HEK293 (cell line): ENCODE results near the gene CWF19L1.

ENCODE experiments used
- CTCF ChIA-PET: fragments of 350-600 bp; formaldehyde crosslinking; extraction: SDS; loops from one replicate; lab custom pipeline; 2021; ENCODE audit warnings: antibody characterized with exemption; lab: Yijun Ruan, JAX
- POLR2A ChIA-PET: fragments of 300-600 bp; formaldehyde crosslinking; extraction: SDS; loops from one replicate; lab custom pipeline; 2020; ENCODE audit warnings: antibody characterized with exemption, inconsistent platforms; lab: Yijun Ruan, JAX
- H3K27ac ChIP-seq: fragments of 200-500 bp; sonication (Bioruptor generic); 2 replicates; pipeline ENCODE4 v1.5.1; 2014; ENCODE audit warnings: low read depth, low read length, control low read depth, inconsistent platforms; ENCODE audit errors: extremely low read depth
- H3K36me3 ChIP-seq, 2 experiments: fragments of 200-500 bp in 1 of 2; sonication (Bioruptor generic) in 1 of 2; 1 replicate in 1 of 2; 2 replicates in 1 of 2; pipeline ENCODE4 v1.5.1; 2014 to 2017; ENCODE audit warnings: inconsistent platforms in 2 of 2, low read length in 2 of 2; ENCODE audit not compliant: control insufficient read depth in 2 of 2, insufficient read depth in 1 of 2
- H3K4me1 ChIP-seq: fragments of 200-500 bp; sonication (Bioruptor generic); 2 replicates; pipeline ENCODE4 v1.5.1; 2014; ENCODE audit warnings: mild to moderate bottlenecking, low read length, inconsistent platforms; ENCODE audit not compliant: control insufficient read depth, insufficient read depth
- H3K4me3 ChIP-seq: 2 replicates; pipeline ENCODE4 v1.5.1; 2011; ENCODE audit warnings: low read depth, mild to moderate bottlenecking, control low read depth, low read length, moderate library complexity
- H3K9me3 ChIP-seq: fragments of 200-500 bp; sonication (Bioruptor generic); 2 replicates; pipeline ENCODE4 v1.5.1; 2014; ENCODE audit warnings: low read depth, low read length, inconsistent platforms; ENCODE audit not compliant: control insufficient read depth, insufficient read depth
- FEZF1 ChIP-seq: fragments of 450-650 bp; formaldehyde crosslinking; IDR thresholded peaks from 2 replicates; pipeline ENCODE4 v1.5.1; 2016; ENCODE audit warnings: missing biosample characterization, missing genetic modification characterization
- KLF10 ChIP-seq: fragments of 450-650 bp; IDR thresholded peaks from 2 replicates; pipeline ENCODE4 v1.5.1; 2018; ENCODE audit warnings: missing biosample characterization, mild to moderate bottlenecking, missing genetic modification characterization
- KLF9 ChIP-seq: fragments of 450-650 bp; formaldehyde crosslinking; IDR thresholded peaks from 2 replicates; pipeline ENCODE4 v1.5.1; 2016; ENCODE audit warnings: missing biosample characterization, missing genetic modification characterization, low read depth
- PRDM1 ChIP-seq: fragments of 450-650 bp; formaldehyde crosslinking; IDR thresholded peaks from 2 replicates; pipeline ENCODE4; 2016; ENCODE audit warnings: missing biosample characterization, missing genetic modification characterization
- PRDM6 ChIP-seq: fragments of 450-650 bp; formaldehyde crosslinking; IDR thresholded peaks from 2 replicates; pipeline ENCODE4 v1.5.1; 2017; ENCODE audit warnings: missing biosample characterization, missing genetic modification characterization
- RBAK ChIP-seq: fragments of 450-650 bp; formaldehyde crosslinking; IDR thresholded peaks from 2 replicates; pipeline ENCODE4 v1.5.1; 2016; ENCODE audit warnings: missing biosample characterization, missing genetic modification characterization
- SALL2 ChIP-seq: fragments of 450-650 bp; formaldehyde crosslinking; IDR thresholded peaks from 2 replicates; pipeline ENCODE4 v1.5.0; 2017; ENCODE audit warnings: missing biosample characterization, mild to moderate bottlenecking, missing genetic modification characterization, borderline replicate concordance
- SCRT1 ChIP-seq: fragments of 450-650 bp; formaldehyde crosslinking; IDR thresholded peaks from 2 replicates; pipeline ENCODE4 v1.5.1; 2016; ENCODE audit warnings: missing biosample characterization, missing genetic modification characterization, borderline replicate concordance
- SCRT2 ChIP-seq: fragments of 450-650 bp; formaldehyde crosslinking; IDR thresholded peaks from 2 replicates; pipeline ENCODE4 v1.5.1; 2016; ENCODE audit warnings: missing biosample characterization, missing genetic modification characterization
- SP2 ChIP-seq: fragments of 450-650 bp; formaldehyde crosslinking; IDR thresholded peaks from 2 replicates; pipeline ENCODE4 v1.5.1; 2016; ENCODE audit warnings: missing biosample characterization, missing genetic modification characterization
- SP7 ChIP-seq: fragments of 450-650 bp; formaldehyde crosslinking; IDR thresholded peaks from 2 replicates; pipeline ENCODE4 v1.5.1; 2016; ENCODE audit warnings: missing biosample characterization, missing genetic modification characterization
- ZEB2 ChIP-seq: fragments of 450-650 bp; formaldehyde crosslinking; IDR thresholded peaks from 2 replicates; pipeline ENCODE4 v1.5.1; 2016; ENCODE audit warnings: missing biosample characterization, missing genetic modification characterization
- ZNF221 ChIP-seq: fragments of 450-650 bp; formaldehyde crosslinking; IDR thresholded peaks from 2 replicates; pipeline ENCODE4 v1.5.1; 2017; ENCODE audit warnings: missing biosample characterization, missing genetic modification characterization, borderline replicate concordance
- ZNF23 ChIP-seq: fragments of 450-650 bp; formaldehyde crosslinking; IDR thresholded peaks from 2 replicates; pipeline ENCODE4 v1.5.1; 2016; ENCODE audit warnings: missing biosample characterization, missing genetic modification characterization, borderline replicate concordance
- ZNF280D ChIP-seq: fragments of 450-650 bp; formaldehyde crosslinking; IDR thresholded peaks from 2 replicates; pipeline ENCODE4 v1.5.1; 2016; ENCODE audit warnings: missing biosample characterization, missing genetic modification characterization
- ZNF341 ChIP-seq: fragments of 450-650 bp; formaldehyde crosslinking; IDR thresholded peaks from 2 replicates; pipeline ENCODE4; 2016; ENCODE audit warnings: low read depth, missing biosample characterization, missing genetic modification characterization
- ZNF433 ChIP-seq: fragments of 450-650 bp; formaldehyde crosslinking; IDR thresholded peaks from 2 replicates; pipeline ENCODE4 v1.5.1; 2016; ENCODE audit warnings: missing biosample characterization, missing genetic modification characterization, low read depth
- ZNF544 ChIP-seq: fragments of 450-650 bp; formaldehyde crosslinking; IDR thresholded peaks from 2 replicates; pipeline ENCODE4 v1.5.0; 2017; ENCODE audit warnings: missing biosample characterization, missing genetic modification characterization
- ZNF596 ChIP-seq: fragments of 450-650 bp; IDR thresholded peaks from 2 replicates; pipeline ENCODE4 v1.5.0; 2018; ENCODE audit warnings: missing biosample characterization, mild to moderate bottlenecking, missing genetic modification characterization, moderate library complexity
- ZNF600 ChIP-seq: fragments of 450-650 bp; formaldehyde crosslinking; IDR thresholded peaks from 2 replicates; pipeline ENCODE4 v1.5.1; 2016; ENCODE audit warnings: missing biosample characterization, missing genetic modification characterization
- ZNF660 ChIP-seq: fragments of 450-650 bp; IDR thresholded peaks from 2 replicates; pipeline ENCODE4 v1.5.1; 2018; ENCODE audit warnings: missing biosample characterization, mild to moderate bottlenecking, missing genetic modification characterization
- ZNF670 ChIP-seq: fragments of 450-650 bp; formaldehyde crosslinking; IDR thresholded peaks from 2 replicates; pipeline ENCODE4 v1.5.1; 2016; ENCODE audit warnings: missing biosample characterization, missing genetic modification characterization, low read depth
- ZNF76 ChIP-seq: fragments of 450-650 bp; formaldehyde crosslinking; IDR thresholded peaks from 2 replicates; pipeline ENCODE4; 2016; ENCODE audit warnings: low read depth, missing biosample characterization, missing genetic modification characterization, borderline replicate concordance
- ZNF768 ChIP-seq: fragments of 450-650 bp; formaldehyde crosslinking; IDR thresholded peaks from 2 replicates; pipeline ENCODE4 v1.5.1; 2018; ENCODE audit warnings: missing biosample characterization, mild to moderate bottlenecking, missing genetic modification characterization
- ZNF776 ChIP-seq: fragments of 450-650 bp; formaldehyde crosslinking; IDR thresholded peaks from 2 replicates; pipeline ENCODE4 v1.5.0; 2017; ENCODE audit warnings: missing biosample characterization, missing genetic modification characterization, borderline replicate concordance
- TF ChIP-seq, protein P1 (sequence below): fragments of 450-650 bp; formaldehyde crosslinking; IDR thresholded peaks from 2 replicates; pipeline ENCODE4 v1.5.1; 2016; ENCODE audit warnings: missing biosample characterization, missing genetic modification characterization
- TF ChIP-seq, protein P2 (sequence below): fragments of 450-650 bp; formaldehyde crosslinking; IDR thresholded peaks from 2 replicates; pipeline ENCODE4 v1.5.1; 2016; ENCODE audit warnings: missing biosample characterization, missing genetic modification characterization

CWF19L1 gene

DNA sequence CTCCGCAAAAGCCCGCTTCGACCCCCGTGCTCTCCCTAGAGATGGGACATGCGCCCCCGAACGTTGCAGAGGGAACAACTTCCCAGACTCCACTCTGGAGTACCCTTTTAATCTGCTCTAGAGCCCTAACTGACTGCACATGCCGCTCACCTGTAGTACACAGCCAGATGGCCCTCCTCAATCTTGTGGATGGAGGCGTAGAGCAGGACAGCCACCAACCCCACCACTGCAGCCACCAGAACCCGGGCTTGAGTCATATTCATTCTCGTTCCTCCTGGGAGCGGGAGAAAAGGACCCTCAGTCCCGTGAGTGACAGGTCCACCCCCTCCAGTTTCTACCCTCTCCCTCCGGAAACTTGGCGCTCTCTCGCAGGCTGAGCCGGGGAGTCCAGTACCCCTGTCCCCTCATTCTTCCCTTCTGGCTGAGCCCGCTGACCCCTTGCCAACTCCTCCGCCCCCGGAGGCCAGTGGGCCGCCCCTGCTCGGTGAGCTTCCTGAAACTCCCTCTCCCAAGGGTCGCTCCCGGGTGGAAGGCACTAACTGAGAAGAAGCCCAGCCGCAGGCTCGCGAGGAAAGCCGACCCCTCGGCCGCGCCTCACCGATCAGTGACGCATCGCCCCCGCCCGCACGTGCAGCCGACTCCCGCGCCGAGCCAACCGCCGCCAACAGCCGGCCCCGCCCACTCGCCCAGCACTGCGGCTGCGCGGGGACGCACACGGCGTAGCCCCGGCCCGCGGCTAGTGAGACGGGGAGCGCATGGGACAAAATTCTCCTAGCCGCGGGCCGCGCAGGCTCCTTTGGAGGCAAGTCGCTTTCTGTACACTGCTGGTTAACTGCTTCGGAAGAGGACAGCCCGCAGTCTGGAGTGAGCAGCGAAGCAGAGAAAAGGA lies 81.8 kb downstream of the CWF19L1 start, which contains the start of gene ERLIN1 (continued):
- TF ChIP-seq ZNF600 (peak; percentile 31; the same call in 1 of the 2 replicates), KLF9 (tag by site-specific recombination) (peak; percentile 74), ZNF776 (tag by site-specific recombination) (no peak), SALL2 (no peak), RBAK (tag by site-specific recombination) (no peak), ZEB2 (tag by site-specific recombination) (peak; percentile 76; the same call in 1 of the 2 replicates), PRDM6 (tag by site-specific recombination) (no peak), ZNF768 (tag by site-specific recombination) (no peak), SP7 (tag by site-specific recombination) (peak; percentile 72), ZNF596 (tag by site-specific recombination) (peak; percentile 28; the same call in 1 of the 2 replicates), ZNF221 (tag by site-specific recombination) (no peak), ZNF23 (tag by site-specific recombination) (no peak)
- TF ChIP-seq, protein P1, sequence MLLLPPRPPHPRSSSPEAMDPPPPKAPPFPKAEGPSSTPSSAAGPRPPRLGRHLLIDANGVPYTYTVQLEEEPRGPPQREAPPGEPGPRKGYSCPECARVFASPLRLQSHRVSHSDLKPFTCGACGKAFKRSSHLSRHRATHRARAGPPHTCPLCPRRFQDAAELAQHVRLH: peak; percentile 25; the same call in 1 of the 2 replicates
- TF ChIP-seq, protein P2, sequence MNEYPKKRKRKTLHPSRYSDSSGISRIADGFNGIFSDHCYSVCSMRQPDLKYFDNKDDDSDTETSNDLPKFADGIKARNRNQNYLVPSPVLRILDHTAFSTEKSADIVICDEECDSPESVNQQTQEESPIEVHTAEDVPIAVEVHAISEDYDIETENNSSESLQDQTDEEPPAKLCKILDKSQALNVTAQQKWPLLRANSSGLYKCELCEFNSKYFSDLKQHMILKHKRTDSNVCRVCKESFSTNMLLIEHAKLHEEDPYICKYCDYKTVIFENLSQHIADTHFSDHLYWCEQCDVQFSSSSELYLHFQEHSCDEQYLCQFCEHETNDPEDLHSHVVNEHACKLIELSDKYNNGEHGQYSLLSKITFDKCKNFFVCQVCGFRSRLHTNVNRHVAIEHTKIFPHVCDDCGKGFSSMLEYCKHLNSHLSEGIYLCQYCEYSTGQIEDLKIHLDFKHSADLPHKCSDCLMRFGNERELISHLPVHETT (tag by site-specific recombination): peak; percentile 39; the same call in 1 of the 2 replicates

DNA sequence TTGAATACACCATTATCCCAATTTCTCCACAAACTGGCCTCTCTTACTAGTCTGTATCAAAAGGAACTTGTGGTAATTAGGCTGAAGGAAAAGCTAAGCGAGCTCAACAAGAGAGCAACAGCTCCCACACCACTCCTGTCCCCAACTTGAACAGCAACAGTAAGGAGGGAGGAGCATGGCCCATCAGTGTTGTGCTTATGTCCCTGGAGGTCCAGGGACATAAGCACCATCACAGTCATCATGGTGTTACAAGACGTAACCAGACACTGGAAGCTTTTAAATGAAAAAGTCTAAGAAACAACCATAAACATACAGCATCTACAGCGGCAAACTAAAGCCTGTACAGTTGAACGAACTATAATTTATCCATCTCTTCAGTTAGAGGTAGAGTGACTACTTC lies 82.6 kb downstream of the CWF19L1 start:
- Histone ChIP-seq H3K4me3 (peak overlapping the region; percentile 76), H3K36me3 (peaks cover 29 to 36% of the 10 kb centered on the region in 2 experiments), H3K9me3 (no peaks in the 10 kb centered on the region), H3K27ac (peak overlapping the region; percentile 69; the same call in 1 of the 2 replicates), H3K4me1 (no peaks in the 10 kb centered on the region)
- ChIA-PET CTCF (interaction anchor here (0.6 to 2.5 kb wide), 6 partner anchors 14 to 591 kb away, joined by 3 to 8 read pairs (median 3); no protein-coding TSS in a partner anchor), POLR2A (no interaction called here)
- 0 out of 2 replicates have a peak, but pooled peaks have one; percentile 29 for TF ChIP-seq PRDM1 (tag by site-specific recombination)
- no peak for TF ChIP-seq ZNF433 (tag by site-specific recombination)
- TF ChIP-seq ZNF670 (tag by site-specific recombination): no peak
- peak; percentile 94 for TF ChIP-seq SCRT1 (tag by site-specific recombination)
- TF ChIP-seq ZNF280D (tag by site-specific recombination): no peak
- TF ChIP-seq ZNF660 (tag by site-specific recombination): 0 out of 2 replicates have a peak, but pooled peaks have one; percentile 2
- no peak for TF ChIP-seq ZNF76
- TF ChIP-seq SP2: no peak
- TF ChIP-seq SCRT2 (tag by site-specific recombination): peak; percentile 96
- peak; percentile 54 for TF ChIP-seq FEZF1 (tag by site-specific recombination)
- TF ChIP-seq KLF10 (tag by site-specific recombination): no peak
- TF ChIP-seq ZNF768 (tag by site-specific recombination): no peak
- no peak for TF ChIP-seq ZNF544 (tag by site-specific recombination)
- TF ChIP-seq ZNF341 (tag by site-specific recombination): peak; percentile 62; the same call in 1 of the 2 replicates
